NCI-H187 (cell line): Measurements from ENCODE around the gene AEN.
"Not testable (repeated sequence)": the region's sequence is repeated elsewhere in the genome, so short reads cannot be mapped to it uniquely, and the experiment has no call there.

Source experiments
- DNase-seq, 2 experiments: peaks; one replicate each; lab custom pipeline; 2025; lab: John Stamatoyannopoulos, UW

The AEN gene

GRCh38 chr15:88631464-88632028 is 10.4 kb downstream of the AEN start:
- no peak for DNase-seq

- not testable (repeated sequence) for DNase-seq
Observed at GRCh38 chr15:88632797-88633196, 11.7 kb downstream of the AEN start.

GRCh38 chr15:88634449-88634848 is 13.3 kb downstream of the AEN start:
- no peak for DNase-seq

GRCh38 chr15:88635318-88635717 is 14.2 kb downstream of the AEN start:
- DNase-seq = no peak

GRCh38 chr15:88636050-88636449 is 14.9 kb downstream of the AEN start:
- DNase-seq = no peak

GRCh38 chr15:88636654-88637053 is 15.5 kb downstream of the AEN start:
- no peak for DNase-seq

- DNase-seq = no peak
Observed at GRCh38 chr15:88637436-88637835, 16.3 kb downstream of the AEN start.

- DNase-seq = no peak
Observed at GRCh38 chr15:88637841-88638625, 16.9 kb downstream of the AEN start.

- peak in 1 of 2 experiments; percentile 65 for DNase-seq
Observed at GRCh38 chr15:88638626-88639372, 17.7 kb downstream of the AEN start, which contains the start of gene ISG20. Gene ISG20 (plus strand): TSS chr15:88639016. CDS start chr15:88639367, 351 bp downstream.

GRCh38 chr15:88641959-88642452 is 20.9 kb downstream of the AEN start:
- no peak for DNase-seq

GRCh38 chr15:88642514-88642913 is 21.4 kb downstream of the AEN start:
- not testable (repeated sequence) for DNase-seq

- DNase-seq = no peak
Observed at GRCh38 chr15:88644741-88645140, 23.6 kb downstream of the AEN start.

GRCh38 chr15:88645171-88646087 is 24.3 kb downstream of the AEN start:
- no peak for DNase-seq

GRCh38 chr15:88646088-88646405 is 24.9 kb downstream of the AEN start:
- no peak for DNase-seq

- DNase-seq = no peak
Observed at GRCh38 chr15:88646951-88647350, 25.8 kb downstream of the AEN start.

GRCh38 chr15:88647351-88648105 is 26.4 kb downstream of the AEN start:
- no peak for DNase-seq

GRCh38 chr15:88648357-88649214 is 27.4 kb downstream of the AEN start:
- DNase-seq = no peak

GRCh38 chr15:88649286-88649733 is 28.2 kb downstream of the AEN start:
- no peak for DNase-seq

GRCh38 chr15:88649753-88650551 is 28.8 kb downstream of the AEN start:
- no peak for DNase-seq
